ENCODE data around the gene HEXIM2. TPM values are rescaled to one million over a fixed set of nuclear protein-coding genes. Genes with fewer than 3 reads are reported as not detected.

HEXIM2 gene, protein sequence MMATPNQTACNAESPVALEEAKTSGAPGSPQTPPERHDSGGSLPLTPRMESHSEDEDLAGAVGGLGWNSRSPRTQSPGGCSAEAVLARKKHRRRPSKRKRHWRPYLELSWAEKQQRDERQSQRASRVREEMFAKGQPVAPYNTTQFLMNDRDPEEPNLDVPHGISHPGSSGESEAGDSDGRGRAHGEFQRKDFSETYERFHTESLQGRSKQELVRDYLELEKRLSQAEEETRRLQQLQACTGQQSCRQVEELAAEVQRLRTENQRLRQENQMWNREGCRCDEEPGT
- total RNA-seq (ENCODE audit: low replicate concordance) = 5.3 and 11.5 TPM in 2 replicates
- long read RNA-seq, partial matches to known transcripts = 0 of 9 reads
- long read RNA-seq, other reads (novel, unspliced or antisense) = 1 of 9 reads

DNA sequence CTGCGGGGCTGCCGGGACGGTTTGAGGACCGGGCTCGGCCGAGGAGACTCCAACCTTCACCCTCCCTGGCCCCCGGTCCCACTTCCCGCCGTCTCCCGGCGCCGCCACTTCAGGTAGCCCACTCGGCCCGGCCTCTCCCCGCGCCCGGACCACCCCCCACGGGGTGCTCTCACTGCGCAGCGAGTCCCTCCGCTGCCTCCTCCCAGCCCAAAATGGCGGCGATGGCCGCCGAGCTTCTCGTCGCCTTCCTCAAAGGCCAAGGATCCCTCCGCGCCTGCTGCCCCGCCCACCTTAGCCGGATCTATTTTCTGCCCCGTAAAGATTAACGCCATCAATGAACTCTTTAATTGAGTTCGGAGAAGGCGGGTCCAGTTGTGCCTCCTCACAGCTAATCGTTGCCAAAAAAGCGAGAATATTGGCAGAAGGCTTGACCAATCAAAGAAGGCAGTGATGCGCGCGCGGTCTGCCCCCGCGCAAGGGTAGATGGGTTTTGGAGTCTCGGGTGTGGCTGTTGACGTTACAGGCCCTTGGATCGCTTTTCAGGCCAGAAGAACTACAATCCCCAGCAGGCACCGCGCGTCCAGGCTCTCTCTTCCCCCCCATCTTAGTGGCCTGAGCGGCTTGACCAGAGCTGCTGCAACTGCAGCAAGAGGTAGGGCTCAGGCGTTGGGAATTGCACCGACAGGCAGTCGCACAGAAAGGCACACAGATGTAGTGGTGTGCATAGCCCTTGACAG is at the start of gene HEXIM2:
TSS of gene HEXIM2 (plus strand) at position 588 of the 737 bp plus-strand sequence. CDS start 919 bp downstream, outside the sequence.
- Mint-ChIP-seq H3K4me3 (peak within 1 kb of the TSS; percentile 95), H3K27ac (peak within 1 kb of the TSS; percentile 99), H3K9me3 (no peaks in the 10 kb centered on the region), H3K27me3 (no peaks in the 10 kb centered on the region), H3K36me3 (peaks cover 19% of the 10 kb centered on the region), H3K4me1 (ENCODE audit: unreplicated experiment) (peaks cover 20% of the 10 kb centered on the region)
- TF ChIP-seq, protein P1, sequence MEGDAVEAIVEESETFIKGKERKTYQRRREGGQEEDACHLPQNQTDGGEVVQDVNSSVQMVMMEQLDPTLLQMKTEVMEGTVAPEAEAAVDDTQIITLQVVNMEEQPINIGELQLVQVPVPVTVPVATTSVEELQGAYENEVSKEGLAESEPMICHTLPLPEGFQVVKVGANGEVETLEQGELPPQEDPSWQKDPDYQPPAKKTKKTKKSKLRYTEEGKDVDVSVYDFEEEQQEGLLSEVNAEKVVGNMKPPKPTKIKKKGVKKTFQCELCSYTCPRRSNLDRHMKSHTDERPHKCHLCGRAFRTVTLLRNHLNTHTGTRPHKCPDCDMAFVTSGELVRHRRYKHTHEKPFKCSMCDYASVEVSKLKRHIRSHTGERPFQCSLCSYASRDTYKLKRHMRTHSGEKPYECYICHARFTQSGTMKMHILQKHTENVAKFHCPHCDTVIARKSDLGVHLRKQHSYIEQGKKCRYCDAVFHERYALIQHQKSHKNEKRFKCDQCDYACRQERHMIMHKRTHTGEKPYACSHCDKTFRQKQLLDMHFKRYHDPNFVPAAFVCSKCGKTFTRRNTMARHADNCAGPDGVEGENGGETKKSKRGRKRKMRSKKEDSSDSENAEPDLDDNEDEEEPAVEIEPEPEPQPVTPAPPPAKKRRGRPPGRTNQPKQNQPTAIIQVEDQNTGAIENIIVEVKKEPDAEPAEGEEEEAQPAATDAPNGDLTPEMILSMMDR (conservative IDR thresholded peaks at IDR 0.05) = no peak
- DNase-seq (ENCODE audit: extremely low spot score, unreplicated experiment) = peak; percentile 97

DNA sequence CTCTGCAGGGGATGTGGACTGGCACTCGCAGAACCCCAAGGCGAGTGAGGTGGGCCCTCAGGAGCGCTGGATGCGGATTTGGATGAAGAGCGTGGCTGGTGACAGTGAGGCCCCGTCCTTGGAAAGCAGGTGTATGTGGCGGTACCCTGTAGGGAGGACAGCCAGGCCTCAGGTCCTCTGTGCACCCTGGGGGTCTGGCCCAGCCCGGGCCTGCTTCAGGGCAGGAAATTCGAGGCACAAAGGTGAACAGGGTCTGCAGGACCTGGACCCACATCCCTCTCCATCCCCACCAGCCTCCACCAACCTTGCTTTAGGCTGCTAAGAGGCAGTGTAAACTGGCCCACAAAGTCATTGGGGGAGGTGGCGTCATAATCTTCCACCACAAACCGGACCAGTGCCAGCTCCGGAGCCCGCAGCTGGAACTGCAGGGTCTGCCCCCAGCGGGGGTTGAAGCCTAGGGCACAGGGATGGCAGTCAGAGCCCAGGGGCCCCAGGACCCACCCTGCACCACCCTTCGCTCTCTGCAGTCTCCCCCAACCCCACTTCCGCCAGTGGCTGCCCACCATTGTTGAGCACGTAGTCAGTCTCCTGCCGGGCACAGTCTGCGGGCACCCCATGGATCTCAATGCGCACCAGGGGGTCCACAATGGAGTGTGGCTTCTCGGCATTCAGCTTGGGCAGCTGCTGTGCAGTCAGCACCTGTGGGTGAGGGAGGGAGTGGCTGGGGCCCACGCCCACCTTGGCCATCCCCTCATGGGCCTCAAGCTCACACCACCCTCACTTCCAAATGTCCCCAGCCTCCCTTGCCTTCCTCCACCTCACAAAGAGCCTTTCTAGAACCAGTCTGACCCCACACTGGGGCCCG is 48.9 kb upstream of the HEXIM2 start:
- Mint-ChIP-seq H3K4me3 (no peak overlapping the region), H3K9me3 (no peaks in the 10 kb centered on the region), H3K4me1 (ENCODE audit: unreplicated experiment) (peaks cover 13% of the 10 kb centered on the region), H3K27me3 (no peaks in the 10 kb centered on the region), H3K27ac (no peak overlapping the region), H3K36me3 (no peaks in the 10 kb centered on the region)
- DNase-seq (ENCODE audit: extremely low spot score, unreplicated experiment) = no peak
- TF ChIP-seq, protein P1 (conservative IDR thresholded peaks at IDR 0.05) = no peak

DNA sequence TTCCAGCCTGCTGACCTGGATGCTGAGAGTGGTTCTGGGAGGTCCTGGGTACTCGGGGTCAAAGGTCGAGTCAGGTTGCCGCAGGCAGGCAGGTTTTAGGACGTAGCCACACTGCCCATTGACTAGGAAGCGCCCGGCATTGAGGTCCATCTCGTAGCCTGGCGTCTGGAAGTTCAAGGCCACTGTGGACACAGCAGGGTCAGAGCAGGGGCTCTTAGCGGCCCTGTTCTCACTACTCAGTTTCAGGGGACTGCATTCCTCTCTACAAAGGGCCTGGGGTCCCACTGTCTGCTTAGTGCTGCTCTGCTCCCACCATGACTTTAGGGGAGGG is 48.3 kb upstream of the HEXIM2 start:
- no peak overlapping the region for H3K27ac Mint-ChIP-seq
- peaks cover 9% of the 10 kb centered on the region for H3K4me1 Mint-ChIP-seq (ENCODE audit: unreplicated experiment)
- no peak overlapping the region for H3K4me3 Mint-ChIP-seq
- no peak for DNase-seq (ENCODE audit: extremely low spot score, unreplicated experiment)
- no peaks in the 10 kb centered on the region for H3K36me3 Mint-ChIP-seq
- H3K27me3 Mint-ChIP-seq = no peaks in the 10 kb centered on the region
- TF ChIP-seq, protein P1 (conservative IDR thresholded peaks at IDR 0.05) = no peak
- no peaks in the 10 kb centered on the region for H3K9me3 Mint-ChIP-seq

DNA sequence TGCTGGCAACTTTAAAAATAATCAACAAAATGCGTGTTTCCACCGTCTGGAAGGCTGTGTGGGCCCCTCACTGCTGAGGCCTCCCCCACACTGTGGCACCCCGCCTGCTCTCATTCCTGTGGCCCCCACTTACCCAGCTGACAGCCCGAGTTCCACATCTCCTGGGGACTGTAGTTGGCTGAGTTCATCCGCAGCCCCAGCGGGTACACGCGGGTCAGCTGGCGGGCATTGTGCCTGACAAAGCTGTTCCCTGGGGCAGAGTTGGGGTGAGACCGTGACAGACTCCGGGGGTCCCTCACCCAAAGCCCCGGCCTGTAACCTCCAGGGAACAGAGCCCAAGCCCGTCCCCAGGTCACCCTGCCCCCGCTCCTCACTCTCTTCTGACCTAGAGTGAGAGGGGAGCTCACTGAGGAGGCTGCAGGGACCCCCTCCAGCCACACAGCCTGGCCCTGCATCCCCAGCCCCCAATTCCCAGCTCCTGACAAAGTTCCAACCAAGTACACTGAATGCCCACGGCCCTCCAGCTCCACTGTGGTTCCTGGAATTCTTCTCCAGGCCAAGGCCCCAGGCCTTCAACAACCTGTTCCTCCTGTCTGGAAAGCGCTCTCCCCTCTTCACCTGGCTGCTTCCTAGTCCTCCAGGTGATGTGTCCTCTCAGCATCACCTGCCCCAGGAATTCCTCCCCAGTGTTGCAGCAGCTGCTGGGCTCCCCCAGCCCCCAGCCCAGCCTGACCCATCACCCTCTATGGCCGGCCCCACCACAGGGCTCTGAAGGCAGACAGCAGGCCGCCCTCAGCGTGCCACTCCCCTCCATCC is 47.4 kb upstream of the HEXIM2 start:
- no peak overlapping the region for H3K4me3 Mint-ChIP-seq
- H3K36me3 Mint-ChIP-seq = no peaks in the 10 kb centered on the region
- TF ChIP-seq, protein P1 (conservative IDR thresholded peaks at IDR 0.05) = no peak
- H3K27me3 Mint-ChIP-seq = no peaks in the 10 kb centered on the region
- no peaks in the 10 kb centered on the region for H3K9me3 Mint-ChIP-seq
- DNase-seq (ENCODE audit: extremely low spot score, unreplicated experiment) = no peak
- H3K27ac Mint-ChIP-seq = no peak overlapping the region
- peaks cover 8% of the 10 kb centered on the region for H3K4me1 Mint-ChIP-seq (ENCODE audit: unreplicated experiment)
